Measurements from ENCODE around the gene TSKU. TPM values are rescaled to one million over a fixed set of nuclear protein-coding genes. Genes with fewer than 3 reads are reported as not detected.
"Not testable (repeated sequence)": the region's sequence is repeated elsewhere in the genome, so short reads cannot be mapped to it uniquely, and the experiment has no call there.

Gene TSKU
- total RNA-seq, 2 donors from 2014 or later, result 3.2 to 45.6 TPM

GRCh38 chr11:76803811-76804600 lies 20.9 kb downstream of the TSKU start:
- Mint-ChIP-seq H3K4me1 (peaks cover 21% of the 10 kb centered on the region), H3K36me3 (ENCODE audit: low read depth) (no peaks in the 10 kb centered on the region), H3K27ac (peak overlapping the region; percentile 57), H3K4me3 (peak overlapping the region; percentile 40), H3K9me3 (no peaks in the 10 kb centered on the region), H3K27me3 (peaks cover 16% of the 10 kb centered on the region)
- peak; percentile 79 for ATAC-seq (replicated peaks)

- no peaks in the 10 kb centered on the region for H3K9me3 Mint-ChIP-seq
- H3K4me1 Mint-ChIP-seq, result peaks cover 24% of the 10 kb centered on the region
- H3K27ac Mint-ChIP-seq, result peak overlapping the region; percentile 7
- H3K36me3 Mint-ChIP-seq (ENCODE audit: low read depth), result no peaks in the 10 kb centered on the region
- peaks cover 16% of the 10 kb centered on the region for H3K27me3 Mint-ChIP-seq
- H3K4me3 Mint-ChIP-seq, result peak overlapping the region; percentile 40
- peak; percentile 67 for ATAC-seq (replicated peaks)
These were observed 22.2 kb downstream of the TSKU start for GRCh38 chr11:76805206-76805913.

- Mint-ChIP-seq H3K27ac (no peak overlapping the region), H3K36me3 (ENCODE audit: low read depth) (no peaks in the 10 kb centered on the region), H3K27me3 (peaks cover 16% of the 10 kb centered on the region), H3K4me3 (no peak overlapping the region), H3K9me3 (no peaks in the 10 kb centered on the region), H3K4me1 (peaks cover 27% of the 10 kb centered on the region)
- no peak for ATAC-seq (replicated peaks)
These were observed 23.0 kb downstream of the TSKU start for GRCh38 chr11:76806131-76806530.

GRCh38 chr11:76806608-76807205 lies 23.6 kb downstream of the TSKU start:
- Mint-ChIP-seq H3K27me3 (peaks cover 16% of the 10 kb centered on the region), H3K4me1 (peaks cover 27% of the 10 kb centered on the region), H3K9me3 (no peaks in the 10 kb centered on the region), H3K36me3 (ENCODE audit: low read depth) (no peaks in the 10 kb centered on the region), H3K4me3 (no peak overlapping the region), H3K27ac (no peak overlapping the region)
- no peak for ATAC-seq (replicated peaks)

- Mint-ChIP-seq H3K9me3 (no peaks in the 10 kb centered on the region), H3K36me3 (ENCODE audit: low read depth) (no peaks in the 10 kb centered on the region), H3K4me1 (peaks cover 27% of the 10 kb centered on the region), H3K27ac (no peak overlapping the region), H3K4me3 (no peak overlapping the region), H3K27me3 (peaks cover 13% of the 10 kb centered on the region)
- peak; percentile 27 for ATAC-seq (replicated peaks)
These were observed 24.2 kb downstream of the TSKU start for GRCh38 chr11:76807206-76807875.

- no peak overlapping the region for H3K4me3 Mint-ChIP-seq
- H3K36me3 Mint-ChIP-seq (ENCODE audit: low read depth), result no peaks in the 10 kb centered on the region
- H3K27me3 Mint-ChIP-seq, result peaks cover 13% of the 10 kb centered on the region
- H3K4me1 Mint-ChIP-seq, result peaks cover 27% of the 10 kb centered on the region
- no peak for ATAC-seq (replicated peaks)
- no peaks in the 10 kb centered on the region for H3K9me3 Mint-ChIP-seq
- H3K27ac Mint-ChIP-seq, result no peak overlapping the region
These were observed 25.0 kb downstream of the TSKU start for GRCh38 chr11:76808171-76808570.

- Mint-ChIP-seq H3K4me3 (no peak overlapping the region), H3K9me3 (no peaks in the 10 kb centered on the region), H3K4me1 (peaks cover 19% of the 10 kb centered on the region), H3K36me3 (ENCODE audit: low read depth) (no peaks in the 10 kb centered on the region), H3K27ac (no peak overlapping the region), H3K27me3 (peaks cover 13% of the 10 kb centered on the region)
- no peak for ATAC-seq (replicated peaks)
These were observed 25.8 kb downstream of the TSKU start for GRCh38 chr11:76808996-76809395.

GRCh38 chr11:76810151-76810853 lies 27.1 kb downstream of the TSKU start:
- peak; percentile 58 for ATAC-seq (replicated peaks)
- peaks cover 11% of the 10 kb centered on the region for H3K4me1 Mint-ChIP-seq
- H3K9me3 Mint-ChIP-seq, result peaks cover 2% of the 10 kb centered on the region
- peak overlapping the region; percentile 85 for H3K27ac Mint-ChIP-seq
- H3K4me3 Mint-ChIP-seq, result peak overlapping the region; percentile 70
- H3K36me3 Mint-ChIP-seq (ENCODE audit: low read depth), result no peaks in the 10 kb centered on the region
- peaks cover 13% of the 10 kb centered on the region for H3K27me3 Mint-ChIP-seq

GRCh38 chr11:76811259-76811658 lies 28.1 kb downstream of the TSKU start:
- Mint-ChIP-seq H3K4me1 (peaks cover 6% of the 10 kb centered on the region), H3K27me3 (peaks cover 10% of the 10 kb centered on the region)

GRCh38 chr11:76814414-76814813 lies 31.3 kb downstream of the TSKU start:
- H3K4me1 Mint-ChIP-seq, result peaks cover 6% of the 10 kb centered on the region
- no peaks in the 10 kb centered on the region for H3K36me3 Mint-ChIP-seq (ENCODE audit: low read depth)
- no peak for ATAC-seq (replicated peaks)
- H3K9me3 Mint-ChIP-seq, result peaks cover 13% of the 10 kb centered on the region
- H3K27me3 Mint-ChIP-seq, result peaks cover 5% of the 10 kb centered on the region
- H3K4me3 Mint-ChIP-seq, result no peak overlapping the region
- no peak overlapping the region for H3K27ac Mint-ChIP-seq

More at GRCh38 chr11:76811259-76811658, 28.1 kb downstream of the TSKU start:
- H3K4me3 Mint-ChIP-seq, result no peak overlapping the region
- H3K27ac Mint-ChIP-seq, result no peak overlapping the region
- ATAC-seq (replicated peaks), result no peak
- peaks cover 10% of the 10 kb centered on the region for H3K9me3 Mint-ChIP-seq
- H3K36me3 Mint-ChIP-seq (ENCODE audit: low read depth), result no peaks in the 10 kb centered on the region

- not testable (repeated sequence) for ATAC-seq (replicated peaks); H3K4me3 Mint-ChIP-seq; H3K4me1 Mint-ChIP-seq; H3K27me3 Mint-ChIP-seq; H3K36me3 Mint-ChIP-seq (ENCODE audit: low read depth); H3K27ac Mint-ChIP-seq
- peaks cover 13% of the 10 kb centered on the region for H3K9me3 Mint-ChIP-seq
These were observed 32.5 kb downstream of the TSKU start for GRCh38 chr11:76815678-76816077.

- Mint-ChIP-seq H3K4me3 (no peak overlapping the region), H3K27ac (no peak overlapping the region), H3K27me3 (peaks cover 9% of the 10 kb centered on the region), H3K9me3 (peaks cover 13% of the 10 kb centered on the region), H3K36me3 (ENCODE audit: low read depth) (no peaks in the 10 kb centered on the region), H3K4me1 (peaks cover 9% of the 10 kb centered on the region)
- ATAC-seq (replicated peaks), result no peak
These were observed 37.0 kb downstream of the TSKU start for GRCh38 chr11:76820184-76820566.

- not testable (repeated sequence) for H3K4me1 Mint-ChIP-seq; H3K27me3 Mint-ChIP-seq; H3K4me3 Mint-ChIP-seq; ATAC-seq (replicated peaks); H3K9me3 Mint-ChIP-seq; H3K36me3 Mint-ChIP-seq (ENCODE audit: low read depth); H3K27ac Mint-ChIP-seq
These were observed 38.2 kb downstream of the TSKU start for GRCh38 chr11:76821396-76821795.

- no peak overlapping the region for H3K4me3 Mint-ChIP-seq
- H3K27ac Mint-ChIP-seq, result no peak overlapping the region
- peaks cover 9% of the 10 kb centered on the region for H3K4me1 Mint-ChIP-seq
- H3K27me3 Mint-ChIP-seq, result peaks cover 5% of the 10 kb centered on the region
- no peaks in the 10 kb centered on the region for H3K9me3 Mint-ChIP-seq
- H3K36me3 Mint-ChIP-seq (ENCODE audit: low read depth), result no peaks in the 10 kb centered on the region
- no peak for ATAC-seq (replicated peaks)
These were observed 39.2 kb downstream of the TSKU start for GRCh38 chr11:76822406-76822805.
